Natural killer cell (primary cell): ENCODE measurements around the gene STK11IP. TPM values are rescaled to one million over a fixed set of nuclear protein-coding genes. Genes with fewer than 3 reads are reported as not detected.

ENCODE experiments used
- ATAC-seq, 3 donors: fragments of 150-1000 bp in 2 of 3; fragments of 200-7000 bp in 1 of 3; cut with Tn5 transposase; 1 replicate in 1 of 3; 2 replicates in 2 of 3; pipeline ENCODE4 v1.10.0; 2021; ENCODE audit warnings: mild to moderate bottlenecking in 2 of 3, moderate library complexity in 2 of 3
- DNase-seq, 2 donors: peaks; one replicate each; pipeline versions ENCODE4 v3.0.0 to v3.0.0-alpha.2; 2013 to 2021; ENCODE audit warnings: mixed read lengths in 1 of 2
- H3K27ac ChIP-seq: one replicate; pipeline ENCODE4 v1.5.1; 2013; ENCODE audit warnings: mild to moderate bottlenecking, low read length
- H3K27me3 ChIP-seq: one replicate; pipeline ENCODE4 v1.6.1; 2013; ENCODE audit warnings: low read length; ENCODE audit not compliant: control insufficient read depth, insufficient read depth
- H3K36me3 ChIP-seq: one replicate; pipeline ENCODE4 v1.6.1; 2013; ENCODE audit warnings: low read length; ENCODE audit not compliant: control insufficient read depth, insufficient read depth
- H3K4me1 ChIP-seq: one replicate; pipeline ENCODE4 v1.6.1; 2013; ENCODE audit warnings: low read length; ENCODE audit not compliant: control insufficient read depth, insufficient read depth
- H3K4me3 ChIP-seq: one replicate; pipeline ENCODE4 v1.5.1; 2013; ENCODE audit warnings: low read length
- H3K9me3 ChIP-seq: one replicate; pipeline ENCODE4 v1.6.1; 2013; ENCODE audit warnings: low read length; ENCODE audit not compliant: control insufficient read depth, insufficient read depth
- H3K27ac Mint-ChIP-seq, 2 donors: one replicate each; pipeline ENCODE4 v1.8.0; 2022; ENCODE audit warnings: mild to moderate bottlenecking in 2 of 2, mixed read lengths in 2 of 2, moderate library complexity in 1 of 2
- H3K27me3 Mint-ChIP-seq, 2 donors: one replicate each; pipeline ENCODE4 v1.8.0; 2022; ENCODE audit warnings: low read depth in 2 of 2, mixed read lengths in 2 of 2
- H3K36me3 Mint-ChIP-seq: one replicate; pipeline ENCODE4 v1.8.0; 2022; ENCODE audit warnings: mixed read lengths
- H3K4me1 Mint-ChIP-seq, 2 donors: one replicate each; pipeline ENCODE4 v1.8.0; 2022; ENCODE audit warnings: mixed read lengths in 2 of 2
- H3K4me3 Mint-ChIP-seq: one replicate; pipeline ENCODE4 v1.8.0; 2022; ENCODE audit warnings: mild to moderate bottlenecking, moderate library complexity, mixed read lengths
- H3K9me3 Mint-ChIP-seq, 2 donors: one replicate each; pipeline ENCODE4 v1.8.0; 2022; ENCODE audit warnings: mixed read lengths in 2 of 2
- CTCF ChIP-seq: fragments of 200-600 bp; IDR thresholded peaks from one replicate; pipeline ENCODE4 v1.8.0; 2022; ENCODE audit warnings: antibody characterized with exemption
- WGBS: methylation state at CpG from one replicate; pipeline ENCODE4 v1.1.7; 2013; ENCODE audit warnings: missing lambda C conversion rate; ENCODE audit not compliant: insufficient coverage; 5-methylcytosine and 5-hydroxymethylcytosine counted together
- intact Hi-C: fragments of 100-400 bp; cut with micrococcal nuclease; formaldehyde crosslinking; loops from one replicate; pipeline ENCODE4 v1.14.2; 2022
- total RNA-seq, 4 donors: library from RNA; stranded (reverse); fragments of 120-200 nt in 1 of 4; gene quantifications; one replicate each; pipeline versions ENCODE4 v1.2.3 to v1.2.4, GENCODE V29; 2013 to 2022

STK11IP gene
- total RNA-seq, 3 donors from 2014 or later (not counting 1 experiment from before 2014, with no cell fraction given) = 56.1 to 76.0 (median 65.2) TPM

GRCh38 chr2:219598308-219599078 is 836 bp downstream of the STK11IP start:
- H3K27me3 ChIP-seq = no peaks in the 10 kb centered on the region
- Mint-ChIP-seq H3K27ac (peak overlapping the region; percentile 93 to 95), H3K36me3 (no peaks in the 10 kb centered on the region), H3K9me3 (no peaks in the 10 kb centered on the region), H3K4me3 (peak overlapping the region; percentile 96), H3K4me1 (peaks cover 26 to 29% of the 10 kb centered on the region in 2 donors), H3K27me3 (peaks cover 2 to 7% of the 10 kb centered on the region in 2 donors)
- H3K4me3 ChIP-seq = peak overlapping the region; percentile 95
- peaks cover 11% of the 10 kb centered on the region for H3K4me1 ChIP-seq
- no peak for TF ChIP-seq CTCF
- H3K27ac ChIP-seq = peak overlapping the region; percentile 80
- WGBS = 46% methylated on average over 9 of the region's 9 CpGs
- DNase-seq (no peak), ATAC-seq (no peak)
- no peaks in the 10 kb centered on the region for H3K9me3 ChIP-seq
- H3K36me3 ChIP-seq = peaks cover 11% of the 10 kb centered on the region
- intact Hi-C loops = loop anchor here (2.0 kb wide), 1 partner anchor 46 kb away; no protein-coding TSS in a partner anchor

DNA sequence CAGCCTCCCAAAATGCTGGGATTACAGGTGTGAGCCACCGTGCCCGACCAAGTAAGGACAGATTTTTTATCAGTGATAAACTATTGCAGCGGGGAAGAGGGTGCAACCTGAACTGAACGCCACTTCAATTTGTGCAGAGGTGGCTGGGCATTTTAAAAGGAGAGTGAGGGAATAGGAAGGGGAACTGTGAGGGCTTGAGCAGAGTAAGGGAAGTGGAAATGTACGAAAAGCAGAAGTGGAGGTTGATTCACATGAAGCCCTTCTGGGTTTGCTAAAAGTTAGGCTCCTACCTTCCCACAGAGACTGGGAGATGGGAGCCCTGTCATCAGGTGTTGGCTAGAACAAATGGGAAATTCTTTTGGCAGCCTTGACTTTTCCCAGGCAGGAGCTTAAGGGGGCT is 6.1 kb downstream of the STK11IP start:
- peaks cover 40% of the 10 kb centered on the region for H3K36me3 ChIP-seq
- WGBS = 39% methylated on average over 5 of the region's 5 CpGs
- no peaks in the 10 kb centered on the region for H3K27me3 Mint-ChIP-seq
- ATAC-seq (peak in 1 of 3 donors; percentile 55), DNase-seq (no peak)
- intact Hi-C loops = no loop called here
- H3K4me1 Mint-ChIP-seq = peaks cover 8 to 11% of the 10 kb centered on the region in 2 donors
- H3K27ac ChIP-seq = no peak overlapping the region
- no peak overlapping the region for H3K27ac Mint-ChIP-seq
- TF ChIP-seq CTCF = no peak
- H3K36me3 Mint-ChIP-seq = no peaks in the 10 kb centered on the region
- no peaks in the 10 kb centered on the region for H3K4me1 ChIP-seq
- H3K4me3 Mint-ChIP-seq = no peak overlapping the region
- no peak overlapping the region for H3K4me3 ChIP-seq
- H3K27me3 ChIP-seq = no peaks in the 10 kb centered on the region
- H3K9me3 ChIP-seq = no peaks in the 10 kb centered on the region
- no peaks in the 10 kb centered on the region for H3K9me3 Mint-ChIP-seq

- no peak overlapping the region for H3K27ac Mint-ChIP-seq
- no peaks in the 10 kb centered on the region for H3K4me1 ChIP-seq
- H3K36me3 Mint-ChIP-seq = no peaks in the 10 kb centered on the region
- no peak for TF ChIP-seq CTCF
- no peak for ATAC-seq
- H3K9me3 ChIP-seq = no peaks in the 10 kb centered on the region
- H3K4me3 ChIP-seq = no peak overlapping the region
- peaks cover 47% of the 10 kb centered on the region for H3K36me3 ChIP-seq
- no peaks in the 10 kb centered on the region for H3K9me3 Mint-ChIP-seq
- H3K4me1 Mint-ChIP-seq = peaks cover 0 to 4% of the 10 kb centered on the region in 2 donors
- no peaks in the 10 kb centered on the region for H3K27me3 ChIP-seq
- no peak overlapping the region for H3K27ac ChIP-seq
- no peaks in the 10 kb centered on the region for H3K27me3 Mint-ChIP-seq
- no peak overlapping the region for H3K4me3 Mint-ChIP-seq
- no peak for DNase-seq
- WGBS = 95% methylated on average over 6 of the region's 6 CpGs
- intact Hi-C loops = no loop called here
These were observed 7.9 kb downstream of the STK11IP start for GRCh38 chr2:219605607-219605954.

DNA sequence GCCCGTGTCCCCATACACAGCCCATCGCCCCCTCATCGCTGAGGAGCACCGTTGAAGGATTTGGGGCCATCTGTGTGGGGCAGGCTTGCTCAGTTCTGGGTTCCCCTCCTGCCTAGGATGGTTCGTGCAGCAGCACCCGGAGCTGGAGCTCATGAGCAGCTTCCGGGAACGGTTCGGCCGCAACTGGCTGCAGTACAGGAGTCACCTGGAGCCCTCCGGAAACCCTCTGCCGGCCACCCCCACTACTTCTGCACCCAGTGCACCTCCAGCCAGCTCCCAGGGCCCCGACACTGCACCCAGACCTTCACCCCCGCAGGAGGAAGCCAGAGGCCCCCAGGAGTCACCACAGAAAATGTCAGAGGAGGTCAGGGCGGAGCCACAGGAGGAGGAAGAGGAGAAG is 10.3 kb downstream of the STK11IP start:
- ATAC-seq (no peak), DNase-seq (no peak)
- Mint-ChIP-seq H3K36me3 (peaks cover 6% of the 10 kb centered on the region), H3K27ac (no peak overlapping the region), H3K4me3 (no peak overlapping the region), H3K9me3 (no peaks in the 10 kb centered on the region), H3K4me1 (peaks cover 8 to 14% of the 10 kb centered on the region in 2 donors), H3K27me3 (no peaks in the 10 kb centered on the region)
- intact Hi-C loops = no loop called here
- Histone ChIP-seq H3K27ac (no peak overlapping the region), H3K4me3 (no peak overlapping the region), H3K9me3 (no peaks in the 10 kb centered on the region), H3K4me1 (peaks cover 11% of the 10 kb centered on the region), H3K27me3 (no peaks in the 10 kb centered on the region), H3K36me3 (peaks cover 44% of the 10 kb centered on the region)
- no peak for TF ChIP-seq CTCF
- 92% methylated on average over 15 of the region's 15 CpGs for WGBS
